HepG2 (cell line): ENCODE data around the gene PXDC1. TPM values are rescaled to one million over a fixed set of nuclear protein-coding genes. Genes with fewer than 3 reads are reported as not detected.

Experiments used
- ARID5B ChIP-seq: IDR thresholded peaks from 2 replicates; pipeline ENCODE4 v1.4.0; 2020; ENCODE audit warnings: mild to moderate bottlenecking, missing genetic modification reagents
- CBFB ChIP-seq: sonication (generic); formaldehyde crosslinking; IDR thresholded peaks from 2 replicates; pipeline ENCODE4 v1.4.0; 2020; ENCODE audit warnings: missing genetic modification reagents
- CEBPG ChIP-seq: IDR thresholded peaks from 2 replicates; pipeline ENCODE4 v1.6.1; 2016
- FOXA3 ChIP-seq: IDR thresholded peaks from 2 replicates; pipeline ENCODE4 v1.6.1; 2016; ENCODE audit warnings: missing genetic modification reagents, missing compliant biosample characterization
- FOXC1 ChIP-seq: sonication (generic); formaldehyde crosslinking; IDR thresholded peaks from 2 replicates; pipeline ENCODE4 v1.8.0; 2022; ENCODE audit warnings: mild to moderate bottlenecking, missing genetic modification reagents, borderline replicate concordance
- HOXA5 ChIP-seq: sonication (generic); formaldehyde crosslinking; IDR thresholded peaks from 2 replicates; pipeline ENCODE4 v1.4.0; 2020; ENCODE audit warnings: missing genetic modification reagents
- MIER3 ChIP-seq: IDR thresholded peaks from 2 replicates; pipeline ENCODE4 v1.6.1; 2016; ENCODE audit warnings: missing compliant biosample characterization, borderline replicate concordance
- SIX1 ChIP-seq: sonication (generic); formaldehyde crosslinking; IDR thresholded peaks from 2 replicates; pipeline ENCODE4 v1.4.0; 2020; ENCODE audit warnings: missing genetic modification reagents, borderline replicate concordance
- TFDP1 ChIP-seq: IDR thresholded peaks from 2 replicates; pipeline ENCODE4 v1.6.1; 2016; ENCODE audit warnings: missing compliant biosample characterization, missing genetic modification reagents, borderline replicate concordance
- ZBTB21 ChIP-seq: sonication (generic); formaldehyde crosslinking; IDR thresholded peaks from 2 replicates; pipeline ENCODE4 v1.4.0; 2020; ENCODE audit warnings: missing genetic modification reagents
- ZFP82 ChIP-seq: sonication (generic); formaldehyde crosslinking; IDR thresholded peaks from 2 replicates; pipeline ENCODE4 v1.5.1; 2020; ENCODE audit warnings: mild to moderate bottlenecking, missing genetic modification reagents, borderline replicate concordance
- ZNF276 ChIP-seq: sonication (generic); formaldehyde crosslinking; IDR thresholded peaks from 2 replicates; pipeline ENCODE4 v1.4.0; 2020; ENCODE audit warnings: mild to moderate bottlenecking, low read depth, missing genetic modification reagents
- ZNF333 ChIP-seq: sonication (generic); formaldehyde crosslinking; IDR thresholded peaks from 2 replicates; pipeline ENCODE4 v1.4.0; 2020; ENCODE audit warnings: mild to moderate bottlenecking, missing genetic modification reagents, borderline replicate concordance
- ZNF510 ChIP-seq: sonication (generic); formaldehyde crosslinking; IDR thresholded peaks from 2 replicates; pipeline ENCODE4 v1.4.0; 2020; ENCODE audit warnings: low read depth, mild to moderate bottlenecking, missing genetic modification reagents
- ZNF547 ChIP-seq: sonication (generic); formaldehyde crosslinking; IDR thresholded peaks from 2 replicates; pipeline ENCODE4 v1.5.1; 2020; ENCODE audit warnings: mild to moderate bottlenecking, missing genetic modification reagents
- ZNF598 ChIP-seq: sonication (generic); formaldehyde crosslinking; IDR thresholded peaks from 2 replicates; pipeline ENCODE4 v1.5.1; 2020; ENCODE audit warnings: mild to moderate bottlenecking, missing genetic modification reagents, borderline replicate concordance
- ZNF749 ChIP-seq: sonication (generic); formaldehyde crosslinking; IDR thresholded peaks from 2 replicates; pipeline ENCODE4 v1.8.0; 2022; ENCODE audit warnings: mild to moderate bottlenecking, missing genetic modification reagents, moderate library complexity, borderline replicate concordance
- polyA plus RNA-seq, 8 experiments: library from polyadenylated mRNA; depleted of rRNA in 3 of 8; stranded (reverse) in 7 of 8; unstranded in 1 of 8; fragments of >200 nt; fragmentation: Illumina TruSeq in 4 of 8; extraction: Trizol in 4 of 8; gene quantifications; 2 replicates each; pipeline versions ENCODE4 v1.2.1 to v1.2.3, GENCODE V29; 2011 to 2016; ENCODE audit warnings: low read depth in 4 of 8, missing spikeins in 1 of 8, mixed read lengths in 1 of 8; ENCODE audit not compliant: insufficient read depth in 1 of 8
- total RNA-seq, 5 experiments: library from RNA; depleted of rRNA; stranded (reverse); fragments of >200 nt; fragmentation: Illumina TruSeq; extraction: Trizol; gene quantifications; 2 replicates each; pipeline ENCODE4 v1.2.3, GENCODE V29; 2016; ENCODE audit warnings: low read depth in 1 of 5
- TF ChIP-seq, protein P1 (sequence below): sonication (generic); formaldehyde crosslinking; IDR thresholded peaks from 2 replicates; pipeline ENCODE4 v1.5.1; 2020; ENCODE audit warnings: mild to moderate bottlenecking, missing genetic modification reagents, moderate library complexity

The PXDC1 gene
- total and polyA plus RNA-seq, 2 of the 13 experiments (the other 11 are each of a cell fraction or from before 2014, with no cell fraction given), result 32.4 to 34.7 TPM

DNA sequence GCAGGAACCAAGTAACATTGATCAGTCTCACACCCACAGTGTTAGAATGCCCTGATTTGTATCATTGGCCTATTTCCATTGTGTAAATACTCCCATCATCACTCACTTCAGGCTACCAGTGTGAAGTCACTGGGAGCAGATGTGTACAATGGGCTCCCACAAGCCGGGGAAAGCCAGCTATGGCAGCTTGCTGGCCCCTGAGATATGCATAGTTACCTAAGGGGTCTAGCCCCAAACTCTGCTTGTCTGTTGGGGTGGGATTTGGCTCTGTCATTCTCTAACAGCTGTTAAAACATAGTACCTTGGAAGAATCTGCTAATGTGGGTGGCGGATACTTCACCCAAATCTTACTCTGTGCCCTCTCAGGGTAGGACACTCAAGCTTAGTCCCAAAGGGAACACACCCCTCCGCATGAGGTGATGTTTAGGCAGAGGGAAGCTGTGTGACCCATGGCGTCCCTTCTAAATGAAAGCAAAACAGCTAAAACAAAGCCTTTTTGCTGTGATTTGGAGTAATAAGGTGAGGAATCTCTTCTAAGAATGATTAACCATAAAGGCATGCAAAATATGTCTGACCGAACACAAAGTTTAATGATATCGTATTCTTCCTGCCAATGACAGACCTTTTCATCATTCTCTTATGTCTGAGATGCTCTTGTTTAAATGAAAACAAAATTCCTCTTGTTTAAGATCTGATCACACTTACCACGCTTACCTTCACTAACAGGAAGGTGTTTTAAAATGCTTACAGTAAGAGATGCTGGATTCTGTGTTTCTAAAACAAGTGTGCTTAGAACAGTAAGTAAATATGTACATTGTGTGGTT, 45.9 kb upstream of the PXDC1 start (continued):
- TF ChIP-seq ZNF510 (CRISPR knock-in tag) (0 out of 2 replicates have a peak, but pooled peaks have one; percentile 23), ZNF276 (CRISPR knock-in tag) (no peak), MIER3 (no peak; the same call in 1 of the 2 replicates), ZNF598 (CRISPR knock-in tag) (0 out of 2 replicates have a peak, but pooled peaks have one; percentile 75), ARID5B (CRISPR knock-in tag) (peak; percentile 58), CBFB (CRISPR knock-in tag) (0 out of 2 replicates have a peak, but pooled peaks have one; percentile 38), ZBTB21 (CRISPR knock-in tag) (no peak), ZNF547 (CRISPR knock-in tag) (0 out of 2 replicates have a peak, but pooled peaks have one; percentile 50), ZFP82 (CRISPR knock-in tag) (no peak), CEBPG (CRISPR knock-in tag) (peak; percentile 32), HOXA5 (CRISPR knock-in tag) (no peak), TFDP1 (no peak), FOXC1 (no peak), FOXA3 (CRISPR knock-in tag) (peak; percentile 91), SIX1 (CRISPR knock-in tag) (0 out of 2 replicates have a peak, but pooled peaks have one; percentile 44), ZNF749 (CRISPR knock-in tag) (0 out of 2 replicates have a peak, but pooled peaks have one; percentile 30), ZNF333 (CRISPR knock-in tag) (no peak)
- TF ChIP-seq, protein P1, sequence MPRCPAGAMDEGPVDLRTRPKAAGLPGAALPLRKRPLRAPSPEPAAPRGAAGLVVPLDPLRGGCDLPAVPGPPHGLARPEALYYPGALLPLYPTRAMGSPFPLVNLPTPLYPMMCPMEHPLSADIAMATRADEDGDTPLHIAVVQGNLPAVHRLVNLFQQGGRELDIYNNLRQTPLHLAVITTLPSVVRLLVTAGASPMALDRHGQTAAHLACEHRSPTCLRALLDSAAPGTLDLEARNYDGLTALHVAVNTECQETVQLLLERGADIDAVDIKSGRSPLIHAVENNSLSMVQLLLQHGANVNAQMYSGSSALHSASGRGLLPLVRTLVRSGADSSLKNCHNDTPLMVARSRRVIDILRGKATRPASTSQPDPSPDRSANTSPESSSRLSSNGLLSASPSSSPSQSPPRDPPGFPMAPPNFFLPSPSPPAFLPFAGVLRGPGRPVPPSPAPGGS, result 0 out of 2 replicates have a peak, but pooled peaks have one; percentile 53
